H7 (cell line): ENCODE data around the gene PPP1R26. TPM values are rescaled to one million over a fixed set of nuclear protein-coding genes. Genes with fewer than 3 reads are reported as not detected.

Experiments used
- total RNA-seq: library from RNA; depleted of rRNA; stranded (reverse); fragments of >200 nt; shearing (Covaris generic); gene quantifications from 2 replicates; pipeline ENCODE4 v1.2.3, GENCODE V29; 2014; rRNA removed

Gene PPP1R26
- total RNA-seq, 1 experiment from 2014 or later, result 40.8 TPM

Other genes with a start within 250 kb of the PPP1R26 start
- 115 and 121 TPM in 2 replicates for gene MRPS2, start 20.9 kb downstream of the PPP1R26 start, total RNA-seq
- not detected in 2 replicates for gene LCN1, start 41.7 kb downstream of the PPP1R26 start, total RNA-seq
- not detected in 2 replicates for gene OBP2A, start 66.3 kb downstream of the PPP1R26 start, total RNA-seq
- not detected in 2 replicates for gene PAEP, start 82.0 kb downstream of the PPP1R26 start, total RNA-seq
- gene GLT6D1, start 159.8 kb downstream of the PPP1R26 start, total RNA-seq, result not detected in 2 replicates
- gene LCN9, start 183.5 kb downstream of the PPP1R26 start, total RNA-seq, result 0.44 TPM in 1 of 2 replicates, not detected in the other
- not detected in 2 replicates for gene SOHLH1, start 219.7 kb downstream of the PPP1R26 start, total RNA-seq
- gene KCNT1, start 222.4 kb downstream of the PPP1R26 start, total RNA-seq, result 0.10 TPM in 1 of 2 replicates, not detected in the other